NCI-H2107 treated with DMSO at 0.1 percent for 48 hours (cell line): ENCODE data around the gene WDHD1.
"Not testable (repeated sequence)": the region's sequence is repeated elsewhere in the genome, so short reads cannot be mapped to it uniquely, and the experiment has no call there.

Experiments
- DNase-seq: peaks from one replicate; lab custom pipeline; 2025; ENCODE audit not compliant: unreplicated experiment; lab: John Stamatoyannopoulos, UW

Gene WDHD1

DNA sequence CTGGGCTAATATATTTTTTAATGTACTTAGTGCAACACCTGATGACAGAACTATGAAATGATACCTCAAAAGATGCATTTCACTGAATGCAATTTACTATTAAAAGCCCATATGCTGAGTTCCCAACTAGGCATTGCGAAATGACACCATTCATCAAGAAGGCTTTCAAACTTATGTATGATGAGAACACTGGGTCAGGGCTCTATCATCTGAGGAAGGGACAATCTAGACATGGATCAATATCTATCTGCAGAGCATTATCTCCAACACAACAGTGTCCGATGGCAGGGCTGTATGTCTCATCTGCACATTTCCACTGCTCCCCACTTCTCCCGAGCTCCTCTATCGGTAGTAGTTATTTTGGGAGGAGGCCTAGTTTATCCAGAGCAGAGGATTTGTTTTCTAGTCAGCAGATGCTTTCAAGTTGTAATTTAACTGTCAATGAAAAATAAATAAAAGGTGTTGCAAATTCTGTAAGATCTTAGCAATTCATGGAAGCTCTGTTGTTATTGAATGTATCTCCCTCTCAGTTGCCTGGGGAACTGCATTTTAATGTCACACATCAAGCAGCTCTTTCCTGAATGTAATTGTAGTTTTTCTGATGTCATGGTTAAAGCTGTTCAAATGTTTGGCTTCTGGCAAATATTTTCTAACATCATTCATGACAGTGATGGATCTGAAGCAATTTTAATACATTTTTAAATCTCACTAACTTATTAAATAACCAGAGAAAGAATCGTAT is 116.9 kb downstream of the WDHD1 start:
- no peak for DNase-seq

DNA sequence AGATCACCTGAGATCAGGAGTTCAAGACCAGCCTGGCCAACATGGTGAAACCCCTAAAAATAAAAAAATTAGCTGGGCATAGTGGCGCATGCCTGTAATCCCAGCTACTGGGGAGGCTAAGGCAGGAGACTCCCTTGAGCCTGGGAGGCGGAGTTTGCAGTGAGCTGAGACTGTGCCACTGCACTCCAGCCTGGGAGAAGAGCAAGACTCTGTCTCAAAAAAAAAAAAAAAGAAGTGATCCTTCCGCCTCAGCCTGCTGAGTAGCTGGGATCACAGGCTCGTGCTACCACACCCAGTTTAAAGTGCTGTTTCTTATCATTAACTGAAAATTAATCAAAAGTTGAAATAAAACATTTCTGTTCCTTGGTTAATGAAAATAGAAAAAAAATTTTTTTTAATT is 117.9 kb downstream of the WDHD1 start:
- DNase-seq: not testable (repeated sequence)

DNA sequence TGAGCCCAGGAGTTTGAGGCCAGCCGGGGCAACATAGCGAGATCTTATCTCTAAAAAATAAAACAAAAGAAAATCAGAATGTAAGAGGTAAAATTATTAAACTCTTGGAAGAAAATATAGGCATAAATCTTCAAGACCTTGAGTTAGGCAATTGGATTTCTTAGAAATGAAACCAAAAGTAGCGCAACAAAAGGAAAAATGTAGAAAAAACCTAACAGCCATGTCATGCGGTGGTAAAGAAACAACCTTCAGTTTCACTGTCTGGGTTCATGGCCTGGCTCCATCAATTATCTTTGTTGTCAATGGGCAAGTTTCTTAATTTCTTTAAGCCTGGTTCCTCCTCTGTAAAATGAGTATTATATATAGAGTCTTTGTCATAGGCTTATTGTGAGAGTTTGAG is 118.7 kb downstream of the WDHD1 start:
- no peak for DNase-seq

DNA sequence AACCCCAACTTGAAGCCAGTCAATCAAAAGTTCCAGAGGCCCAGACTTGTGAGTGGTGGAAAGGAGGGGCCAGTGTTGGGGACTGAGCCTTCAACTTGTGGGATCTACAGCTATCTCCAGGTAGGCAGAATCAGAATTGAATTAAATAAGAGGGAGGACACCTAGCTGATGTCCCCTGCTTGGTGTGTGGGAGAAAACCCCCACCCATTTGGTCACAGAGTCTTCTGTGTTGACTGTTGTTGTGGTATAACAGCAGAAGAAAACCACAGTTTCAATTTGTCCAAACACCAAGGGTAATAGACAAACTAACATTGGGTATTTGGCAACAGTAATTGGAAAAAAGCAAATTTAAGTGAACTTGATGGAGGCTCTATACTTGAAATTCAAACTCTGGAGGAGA is 120.8 kb downstream of the WDHD1 start:
- no peak for DNase-seq

DNA sequence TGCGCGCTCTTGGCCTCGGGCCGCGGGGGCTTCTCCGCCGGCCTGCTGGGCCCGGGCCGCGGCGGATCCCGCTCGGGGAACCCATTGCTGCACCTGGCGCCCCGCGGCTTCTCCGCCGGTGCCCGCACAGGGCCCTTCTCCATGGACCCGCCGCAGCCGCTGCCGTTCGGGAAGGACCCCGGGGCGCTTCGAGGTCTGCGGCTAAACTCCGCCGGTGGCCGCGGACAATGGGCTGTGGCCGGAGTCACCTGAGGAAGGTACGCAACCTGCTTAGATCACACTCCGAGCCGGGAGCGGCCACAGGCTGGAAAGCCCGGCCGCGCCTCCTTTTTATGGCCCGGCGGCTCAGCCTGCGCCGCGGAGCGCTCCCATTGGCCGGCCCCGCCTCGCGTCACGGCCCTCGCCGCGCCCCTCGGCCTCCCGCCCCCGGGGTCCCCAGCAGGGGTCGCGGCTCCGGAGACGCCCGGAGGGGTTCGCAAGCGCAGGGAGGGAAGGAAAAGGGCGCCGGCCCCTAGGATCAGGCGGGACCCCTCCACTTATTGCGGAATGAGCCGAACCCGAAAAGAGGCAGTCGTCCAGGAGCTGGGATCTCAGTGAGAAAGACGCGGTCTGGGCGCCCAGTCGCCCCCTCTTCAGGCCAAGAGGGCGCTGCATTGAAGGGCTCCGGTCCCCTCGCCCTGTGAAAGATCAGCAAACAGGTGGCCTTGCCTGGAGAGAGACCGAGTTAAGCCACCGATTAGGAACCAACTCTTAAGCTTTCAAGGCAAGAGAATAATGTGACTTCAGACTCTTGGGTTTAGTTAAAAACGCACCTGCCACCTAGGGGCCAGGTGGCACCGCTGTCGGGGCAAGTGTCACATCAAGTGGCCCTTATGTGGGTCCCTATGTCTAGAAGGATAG is 124.1 kb downstream of the WDHD1 start, which contains the start of gene GCH1:
TSS of gene GCH1 (minus strand) at position 306 of the 900 bp plus-strand sequence. CDS start at position 143, 163 bp downstream.
- DNase-seq: peak; percentile 85

DNA sequence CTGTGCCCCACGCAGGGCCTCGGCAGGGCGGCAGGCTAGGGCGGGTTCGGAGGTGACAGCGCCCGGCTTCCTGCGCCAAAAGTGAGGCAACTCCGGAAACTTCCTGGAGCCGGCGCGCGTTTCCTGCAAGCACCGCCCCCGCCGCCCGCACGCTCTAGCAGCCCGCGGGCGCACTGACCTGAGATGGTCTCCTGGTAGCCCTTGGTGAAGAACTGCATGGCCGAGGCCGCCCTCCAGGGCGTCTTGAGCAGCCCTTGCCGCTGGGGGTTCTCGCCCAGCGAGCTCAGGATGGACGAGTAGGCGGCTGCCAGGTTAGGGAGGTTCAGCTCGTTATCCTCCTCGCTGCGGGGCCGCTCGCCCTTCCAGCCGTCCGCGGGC is 124.8 kb downstream of the WDHD1 start:
- peak; percentile 16 for DNase-seq

DNA sequence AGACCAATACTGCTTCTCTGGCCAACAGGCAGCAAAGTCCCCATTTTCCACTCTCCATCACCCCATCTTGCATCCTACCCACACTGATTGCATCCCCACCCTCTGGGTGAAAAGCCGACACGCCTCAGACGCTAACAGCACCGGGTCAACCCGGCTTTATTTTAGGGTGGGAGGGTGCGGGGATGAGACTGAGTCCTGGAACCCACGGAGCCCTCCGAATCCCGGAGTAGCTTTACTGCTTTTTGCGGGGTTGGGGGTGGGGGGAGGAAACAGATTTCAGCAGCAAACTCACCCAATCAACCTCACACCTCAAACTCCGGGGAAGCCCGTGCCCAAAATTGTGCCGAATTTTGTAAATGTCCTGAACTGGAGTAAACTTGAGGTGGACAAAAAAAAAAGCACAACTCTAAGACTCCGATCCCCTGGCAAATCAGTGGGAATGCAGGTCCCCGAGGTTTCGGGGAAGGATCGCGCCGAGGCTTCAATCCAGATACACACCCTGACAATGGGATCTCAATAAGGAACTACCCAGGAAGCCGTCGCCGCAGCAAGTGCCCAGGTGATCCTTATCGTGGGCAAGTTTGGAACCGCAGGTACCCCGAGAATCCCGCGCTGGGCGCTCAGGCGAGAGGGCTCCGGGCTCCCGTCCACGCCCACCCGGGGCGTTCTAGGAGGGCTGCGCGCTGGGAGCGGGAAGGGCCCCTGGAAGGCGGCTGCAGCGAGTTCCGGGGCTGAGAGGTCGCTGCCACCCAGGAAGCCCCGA is 125.3 kb downstream of the WDHD1 start:
- DNase-seq: peak; percentile 31

DNA sequence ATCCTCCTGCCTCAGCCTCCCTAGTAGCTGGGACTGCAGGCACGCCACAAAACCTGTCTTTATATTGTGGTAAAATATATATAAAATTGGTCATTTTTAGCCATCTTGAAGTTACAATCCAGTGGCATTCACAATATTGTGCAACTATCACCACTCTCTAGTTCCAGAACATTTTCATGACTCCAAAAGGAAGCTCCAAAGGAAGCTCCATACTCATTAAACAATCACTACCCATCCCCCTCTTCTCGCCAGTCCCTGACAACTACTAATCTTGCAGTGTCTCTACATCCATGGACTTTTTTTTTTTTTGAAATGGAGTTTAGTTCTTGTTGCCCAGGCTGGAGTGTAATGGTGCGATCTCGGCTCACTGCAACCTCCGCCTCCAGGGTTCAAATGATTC is 127.3 kb downstream of the WDHD1 start:
- DNase-seq: no peak

DNA sequence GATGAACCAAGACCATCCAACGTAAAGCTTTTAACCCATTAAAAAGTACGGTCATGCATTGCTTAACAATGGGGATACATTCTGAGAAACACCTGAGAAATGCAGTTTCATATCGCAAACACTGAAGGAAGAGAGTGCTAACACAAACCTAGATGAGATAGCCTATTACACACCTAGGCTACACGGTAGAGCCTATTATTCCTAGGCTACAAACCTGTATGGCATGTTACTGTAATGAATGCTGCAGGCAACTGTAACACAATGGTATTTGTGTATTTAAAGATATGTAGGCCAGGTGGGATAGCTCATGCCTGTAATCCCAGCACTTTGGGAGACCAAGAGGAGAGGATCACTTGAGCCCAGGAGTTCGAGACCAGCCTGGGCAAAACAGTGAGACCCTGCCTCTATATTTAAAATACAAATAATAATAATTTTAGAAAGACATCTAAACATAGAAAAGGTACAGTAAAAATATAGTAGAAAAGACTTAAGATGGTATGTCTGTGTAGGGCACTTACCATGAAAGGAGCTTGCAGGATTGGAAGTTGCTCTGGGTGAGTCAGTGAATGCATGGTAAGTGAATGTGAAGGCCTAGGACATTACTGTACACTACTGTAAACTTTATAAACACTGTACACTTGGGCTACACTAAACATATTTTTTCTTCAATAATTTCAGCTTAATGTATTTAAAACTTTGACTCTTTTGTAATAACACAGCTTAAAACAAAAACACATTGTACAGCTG is 128.9 kb downstream of the WDHD1 start:
- DNase-seq: not testable (repeated sequence)

DNA sequence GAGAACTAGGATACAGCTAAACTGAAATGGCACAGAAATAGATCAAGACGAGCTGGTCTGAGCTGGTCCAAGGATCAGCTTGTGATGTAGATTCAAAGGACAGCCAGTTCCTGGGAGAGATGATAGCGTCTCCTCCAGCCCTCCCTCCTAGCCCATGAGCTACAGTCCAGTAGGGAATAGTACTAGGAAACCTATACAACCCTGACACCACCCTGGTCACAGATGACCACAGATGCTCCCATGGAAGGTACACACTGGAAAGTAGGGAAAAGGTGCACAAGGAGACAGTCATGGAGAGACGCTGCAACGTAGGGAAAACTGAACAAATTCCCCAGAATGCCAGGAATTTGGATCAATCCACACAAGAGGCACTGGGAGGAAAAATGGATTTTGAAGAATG is 131.2 kb downstream of the WDHD1 start:
- no peak for DNase-seq

DNA sequence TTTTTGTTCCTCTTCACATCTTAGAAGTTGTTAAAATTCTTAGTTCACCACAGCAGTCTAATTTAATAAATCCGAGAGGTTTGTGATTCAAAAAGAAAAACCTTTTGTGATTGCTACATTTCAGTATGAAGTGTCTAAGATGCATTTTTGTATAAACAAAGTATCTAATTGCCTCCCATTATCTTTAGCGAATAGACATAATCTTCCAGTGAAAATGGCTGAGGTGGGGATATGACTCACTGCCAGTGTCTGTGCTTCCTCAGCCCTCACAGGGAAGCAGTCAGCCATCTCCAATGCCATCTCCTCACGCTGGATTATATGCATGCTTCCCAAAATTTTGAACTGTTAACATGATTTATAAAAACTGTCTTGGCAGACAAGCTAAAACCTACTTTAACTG is 131.9 kb downstream of the WDHD1 start:
- DNase-seq: no peak

DNA sequence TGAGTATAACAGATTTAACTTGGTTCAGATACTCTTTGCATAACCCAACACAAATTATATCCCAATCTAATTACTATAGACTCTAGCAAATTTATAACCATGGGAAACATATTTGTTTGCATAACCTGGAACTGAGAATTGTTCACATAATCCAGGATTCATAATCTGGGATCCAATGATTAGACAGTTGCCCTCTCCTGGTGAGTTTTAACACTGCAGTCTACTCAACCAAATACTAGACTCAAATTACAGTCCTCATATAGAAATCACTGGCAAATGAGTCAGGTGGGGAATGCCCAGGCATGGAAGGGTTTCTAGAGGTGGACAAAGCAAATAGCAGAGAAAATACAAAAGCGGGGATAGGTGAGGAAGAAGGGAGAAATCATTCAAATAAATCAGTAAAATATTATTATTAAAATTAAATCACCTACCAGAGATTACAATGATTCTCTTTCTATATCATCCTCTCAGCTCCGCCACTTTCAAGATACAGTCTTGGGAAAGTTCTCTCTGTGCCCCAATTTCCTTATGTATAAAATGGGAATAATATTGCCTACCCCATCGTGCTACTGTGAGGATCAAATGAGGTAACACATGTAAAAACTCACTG is 133.6 kb downstream of the WDHD1 start:
- DNase-seq: peak; percentile 63

DNA sequence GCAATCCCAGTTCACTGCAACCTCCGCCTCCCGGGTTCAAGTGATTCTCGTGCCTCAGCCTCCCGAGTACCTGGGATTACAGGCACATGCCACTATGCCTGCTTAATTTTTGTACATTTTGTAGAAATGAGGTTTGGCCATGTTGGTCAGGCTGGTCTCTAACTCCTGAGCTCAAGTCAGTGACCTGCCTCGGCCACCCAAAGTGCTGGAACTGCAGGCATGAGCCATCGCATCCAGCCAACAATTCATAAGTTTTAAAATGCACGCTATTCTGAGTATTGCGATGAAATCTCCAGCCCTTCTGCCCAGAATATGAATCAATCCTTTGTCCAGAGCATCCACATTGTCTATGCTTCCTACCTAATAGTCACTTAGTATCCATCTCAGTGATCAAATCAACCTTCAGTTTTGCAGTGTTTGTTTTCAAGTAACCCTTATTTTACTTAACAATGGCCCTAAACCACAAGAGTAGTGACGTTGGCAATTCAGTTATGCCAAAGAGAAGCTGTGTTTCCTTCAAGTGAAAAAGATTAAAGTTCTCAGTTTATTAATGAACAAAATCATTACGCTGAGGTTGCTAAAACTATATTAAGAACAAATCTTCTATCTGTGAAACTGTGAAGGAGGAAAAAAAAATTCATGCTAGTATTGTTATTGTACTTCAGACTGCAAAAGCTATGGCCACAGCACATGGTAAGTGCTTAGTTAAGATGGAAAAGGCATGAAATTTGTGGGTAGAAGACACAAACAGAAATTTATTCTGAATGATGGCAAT is 135.2 kb downstream of the WDHD1 start:
- no peak for DNase-seq

DNA sequence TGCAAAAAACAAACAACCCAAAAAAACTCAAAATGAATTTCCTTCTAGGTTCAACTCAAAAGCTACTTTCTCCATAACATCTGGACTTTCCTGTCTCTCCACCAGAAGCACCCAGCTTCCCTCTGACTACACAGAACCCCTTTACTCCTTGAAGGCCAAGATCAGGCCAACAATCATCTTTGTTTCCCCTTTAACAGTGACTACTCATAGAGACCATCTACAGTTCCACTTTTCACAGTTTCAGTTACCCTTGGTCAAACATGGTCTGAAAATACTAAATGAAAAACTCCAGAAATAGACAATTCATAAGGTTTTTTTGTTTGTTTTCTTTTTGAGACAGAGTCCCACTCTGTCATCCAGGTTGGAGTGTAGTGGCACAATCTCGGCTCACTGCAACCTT is 136.1 kb downstream of the WDHD1 start:
- no peak for DNase-seq

DNA sequence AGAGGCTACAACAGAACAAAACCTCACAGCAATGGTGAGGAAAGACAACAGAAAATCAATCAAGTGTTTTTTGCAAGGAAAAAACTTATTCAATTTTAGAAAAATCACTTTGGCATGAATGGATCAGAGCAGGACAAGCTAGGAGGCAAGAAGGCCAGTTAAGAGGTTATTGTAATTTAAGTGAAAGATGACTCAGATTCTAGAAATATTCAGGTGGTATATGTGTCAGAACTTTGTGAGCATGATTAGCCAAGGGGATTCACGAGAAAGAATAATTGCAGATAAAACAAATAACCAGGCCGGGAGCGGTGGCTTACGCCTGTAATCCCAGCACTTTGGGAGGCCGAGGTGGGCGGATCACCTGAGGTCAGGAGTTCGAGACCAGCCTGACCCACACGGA is 137.0 kb downstream of the WDHD1 start:
- DNase-seq: no peak
